ENCODE results near the gene C6orf89. TPM values are rescaled to one million over a fixed set of nuclear protein-coding genes. Genes with fewer than 3 reads are reported as not detected.

The C6orf89 gene
- total RNA-seq, 1 experiment from 2014 or later = 32.9 TPM

DNA sequence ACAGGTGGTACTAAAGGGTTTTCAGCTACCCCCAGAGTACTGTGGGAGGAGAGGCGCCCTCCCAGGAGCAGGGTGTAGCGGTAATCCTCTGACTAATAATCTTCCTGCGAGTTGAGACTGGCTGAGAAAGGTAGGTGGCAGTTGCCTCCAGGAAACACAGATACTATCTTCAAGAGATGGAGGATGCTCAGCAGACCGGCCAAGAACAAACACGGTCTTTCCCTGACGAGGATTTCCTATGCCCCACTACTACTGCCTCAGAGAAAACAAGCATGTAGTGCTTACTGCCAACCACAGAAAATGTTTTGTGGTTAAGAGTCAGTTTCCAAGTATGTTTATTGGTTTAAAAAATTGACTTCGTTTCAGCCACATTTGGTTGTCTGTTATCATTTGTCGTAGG, 26.8 kb downstream of the C6orf89 start:
- Histone ChIP-seq H3K27ac (ENCODE audit: low read depth, low read length) (no peak overlapping the region), H3K9me2 (ENCODE audit: insufficient read depth) (no peaks in the 10 kb centered on the region), H3K4me2 (ENCODE audit: low read length) (peak overlapping the region; percentile 44; the same call in 1 of the 2 replicates), H3K36me3 (ENCODE audit: control insufficient read depth in 1 of 2, insufficient read depth in 2 of 2, low read length in 2 of 2) (peaks cover 6% of the 10 kb centered on the region in 2 experiments; a peak in 3 of 4 replicates), H3K9me3 (ENCODE audit: control insufficient read depth in 1 of 2, insufficient read depth in 1 of 2, low read depth in 1 of 2, low read length in 2 of 2) (no peaks in the 10 kb centered on the region), H3K4me3 (replicated peaks in 1 of 2; ENCODE audit: low read depth in 1 of 2, low read length in 2 of 2) (no peak overlapping the region), H4K20me1 (ENCODE audit: insufficient read depth) (no peaks in the 10 kb centered on the region), H3K27me3 (ENCODE audit: insufficient read depth, low read length) (no peaks in the 10 kb centered on the region), H2AFZ (ENCODE audit: low read depth, low read length, poor library complexity, severe bottlenecking) (no peak overlapping the region), H3K9ac (ENCODE audit: low read length) (no peak overlapping the region), H3K79me2 (ENCODE audit: insufficient read depth, low read length) (no peaks in the 10 kb centered on the region), H3K4me1 (ENCODE audit: control insufficient read depth in 1 of 2, insufficient read depth in 2 of 2, low read length in 2 of 2) (peaks cover 24 to 47% of the 10 kb centered on the region in 2 experiments)
- ChIA-PET POLR2A (no interaction called here), CTCF (no interaction called here), RAD21 (ENCODE audit: low non-redundant PET in 1 of 2, low total read pairs in 2 of 2, uncharacterized antibody in 2 of 2, unreplicated experiment in 2 of 2) (no interaction called here)
- intact Hi-C loops (cut with micrococcal nuclease) = loop anchor here (10.0 kb wide), 1 partner anchor 292 kb away; no protein-coding TSS in a partner anchor
- ATAC-seq (peak; percentile 21; the same call in 1 of the 2 replicates), DNase-seq (ENCODE audit: low read depth, low spot score) (no peak)
- TF ChIP-seq POLR2A (IDR thresholded peaks at IDR 0.05; ENCODE audit: borderline replicate concordance, extremely low read depth, insufficient read depth, insufficient read length) (no peak), RAD21 (IDR thresholded peaks at IDR 0.05; ENCODE audit: low read depth) (peak; percentile 27; the same call in 1 of the 2 replicates)
- BruUV-seq (replicated peaks) = no TSS peak

DNA sequence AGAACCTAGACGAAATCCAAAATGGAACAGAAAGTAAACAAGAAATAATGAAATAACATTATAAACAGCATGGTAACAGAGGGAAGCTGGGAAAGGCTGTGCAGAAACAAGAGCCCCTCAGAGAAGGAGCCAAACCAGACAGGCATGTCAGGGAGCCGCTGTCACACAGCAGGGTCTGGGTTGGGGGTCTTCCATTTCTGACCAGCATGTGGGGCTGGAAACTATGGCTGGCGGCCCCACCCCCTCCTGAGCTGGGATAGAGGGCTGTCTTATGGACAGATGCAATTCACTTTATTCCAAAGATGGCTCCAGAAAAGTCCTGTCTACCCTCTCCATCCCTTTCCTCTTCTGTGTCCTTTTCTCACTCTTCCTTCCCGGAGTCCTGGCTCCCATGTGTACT, 27.3 kb downstream of the C6orf89 start:
- DNase-seq (ENCODE audit: low read depth, low spot score) = no peak
- no peaks in the 10 kb centered on the region for H3K9me2 ChIP-seq (ENCODE audit: insufficient read depth)
- H4K20me1 ChIP-seq (ENCODE audit: insufficient read depth) = no peaks in the 10 kb centered on the region
- BruUV-seq (replicated peaks) = no TSS peak
- intact Hi-C loops (cut with micrococcal nuclease) = loop anchor here (10.0 kb wide), 1 partner anchor 292 kb away; no protein-coding TSS in a partner anchor
- no peak for ATAC-seq
- no peak overlapping the region for H3K4me3 ChIP-seq (replicated peaks in 1 of 2; ENCODE audit: low read depth in 1 of 2, low read length in 2 of 2)
- no peaks in the 10 kb centered on the region for H3K27me3 ChIP-seq (ENCODE audit: insufficient read depth, low read length)
- TF ChIP-seq, protein P1, sequence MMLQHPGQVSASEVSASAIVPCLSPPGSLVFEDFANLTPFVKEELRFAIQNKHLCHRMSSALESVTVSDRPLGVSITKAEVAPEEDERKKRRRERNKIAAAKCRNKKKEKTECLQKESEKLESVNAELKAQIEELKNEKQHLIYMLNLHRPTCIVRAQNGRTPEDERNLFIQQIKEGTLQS (IDR thresholded peaks at IDR 0.05) = no peak
- TF ChIP-seq SRF (IDR thresholded peaks at IDR 0.05; ENCODE audit: low read depth) = no peak
- TF ChIP-seq ZFX (IDR thresholded peaks at IDR 0.05) = no peak
- TF ChIP-seq, protein P2, sequence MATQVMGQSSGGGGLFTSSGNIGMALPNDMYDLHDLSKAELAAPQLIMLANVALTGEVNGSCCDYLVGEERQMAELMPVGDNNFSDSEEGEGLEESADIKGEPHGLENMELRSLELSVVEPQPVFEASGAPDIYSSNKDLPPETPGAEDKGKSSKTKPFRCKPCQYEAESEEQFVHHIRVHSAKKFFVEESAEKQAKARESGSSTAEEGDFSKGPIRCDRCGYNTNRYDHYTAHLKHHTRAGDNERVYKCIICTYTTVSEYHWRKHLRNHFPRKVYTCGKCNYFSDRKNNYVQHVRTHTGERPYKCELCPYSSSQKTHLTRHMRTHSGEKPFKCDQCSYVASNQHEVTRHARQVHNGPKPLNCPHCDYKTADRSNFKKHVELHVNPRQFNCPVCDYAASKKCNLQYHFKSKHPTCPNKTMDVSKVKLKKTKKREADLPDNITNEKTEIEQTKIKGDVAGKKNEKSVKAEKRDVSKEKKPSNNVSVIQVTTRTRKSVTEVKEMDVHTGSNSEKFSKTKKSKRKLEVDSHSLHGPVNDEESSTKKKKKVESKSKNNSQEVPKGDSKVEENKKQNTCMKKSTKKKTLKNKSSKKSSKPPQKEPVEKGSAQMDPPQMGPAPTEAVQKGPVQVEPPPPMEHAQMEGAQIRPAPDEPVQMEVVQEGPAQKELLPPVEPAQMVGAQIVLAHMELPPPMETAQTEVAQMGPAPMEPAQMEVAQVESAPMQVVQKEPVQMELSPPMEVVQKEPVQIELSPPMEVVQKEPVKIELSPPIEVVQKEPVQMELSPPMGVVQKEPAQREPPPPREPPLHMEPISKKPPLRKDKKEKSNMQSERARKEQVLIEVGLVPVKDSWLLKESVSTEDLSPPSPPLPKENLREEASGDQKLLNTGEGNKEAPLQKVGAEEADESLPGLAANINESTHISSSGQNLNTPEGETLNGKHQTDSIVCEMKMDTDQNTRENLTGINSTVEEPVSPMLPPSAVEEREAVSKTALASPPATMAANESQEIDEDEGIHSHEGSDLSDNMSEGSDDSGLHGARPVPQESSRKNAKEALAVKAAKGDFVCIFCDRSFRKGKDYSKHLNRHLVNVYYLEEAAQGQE (IDR thresholded peaks at IDR 0.05; ENCODE audit: low read depth) = no peak
- TF ChIP-seq ELF1 (IDR thresholded peaks at IDR 0.05; ENCODE audit: borderline replicate concordance, low read depth) = no peak
- no peak for TF ChIP-seq JUND (IDR thresholded peaks at IDR 0.05)
- TF ChIP-seq POLR2A (IDR thresholded peaks at IDR 0.05; ENCODE audit: borderline replicate concordance, extremely low read depth, insufficient read depth, insufficient read length) = no peak
- TF ChIP-seq CBX3 (IDR thresholded peaks at IDR 0.05; ENCODE audit: low read depth) = no peak
- no peak for TF ChIP-seq ZNF274 (IDR thresholded peaks at IDR 0.05; ENCODE audit: low read depth, low read length)
- TF ChIP-seq, protein P3, sequence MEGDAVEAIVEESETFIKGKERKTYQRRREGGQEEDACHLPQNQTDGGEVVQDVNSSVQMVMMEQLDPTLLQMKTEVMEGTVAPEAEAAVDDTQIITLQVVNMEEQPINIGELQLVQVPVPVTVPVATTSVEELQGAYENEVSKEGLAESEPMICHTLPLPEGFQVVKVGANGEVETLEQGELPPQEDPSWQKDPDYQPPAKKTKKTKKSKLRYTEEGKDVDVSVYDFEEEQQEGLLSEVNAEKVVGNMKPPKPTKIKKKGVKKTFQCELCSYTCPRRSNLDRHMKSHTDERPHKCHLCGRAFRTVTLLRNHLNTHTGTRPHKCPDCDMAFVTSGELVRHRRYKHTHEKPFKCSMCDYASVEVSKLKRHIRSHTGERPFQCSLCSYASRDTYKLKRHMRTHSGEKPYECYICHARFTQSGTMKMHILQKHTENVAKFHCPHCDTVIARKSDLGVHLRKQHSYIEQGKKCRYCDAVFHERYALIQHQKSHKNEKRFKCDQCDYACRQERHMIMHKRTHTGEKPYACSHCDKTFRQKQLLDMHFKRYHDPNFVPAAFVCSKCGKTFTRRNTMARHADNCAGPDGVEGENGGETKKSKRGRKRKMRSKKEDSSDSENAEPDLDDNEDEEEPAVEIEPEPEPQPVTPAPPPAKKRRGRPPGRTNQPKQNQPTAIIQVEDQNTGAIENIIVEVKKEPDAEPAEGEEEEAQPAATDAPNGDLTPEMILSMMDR (IDR thresholded peaks at IDR 0.05 in 2 of 3, conservative IDR thresholded peaks at IDR 0.05 in 1 of 3; ENCODE audit: borderline replicate concordance in 1 of 3, insufficient read depth in 1 of 3, low read depth in 2 of 3, low read length in 2 of 3) = no peak
- no peak for TF ChIP-seq FOSL1 (IDR thresholded peaks at IDR 0.05; ENCODE audit: low read depth)
- ChIA-PET RAD21 (ENCODE audit: low non-redundant PET in 1 of 2, low total read pairs in 2 of 2, uncharacterized antibody in 2 of 2, unreplicated experiment in 2 of 2) (no interaction called here), POLR2A (no interaction called here), CTCF (interaction anchor here (1.7 kb wide), 1 partner anchor 105 kb away, joined by 9 read pairs; no protein-coding TSS in a partner anchor)
- H3K4me1 ChIP-seq (ENCODE audit: control insufficient read depth in 1 of 2, insufficient read depth in 2 of 2, low read length in 2 of 2) = peaks cover 24 to 47% of the 10 kb centered on the region in 2 experiments
- H3K9me3 ChIP-seq (ENCODE audit: control insufficient read depth in 1 of 2, insufficient read depth in 1 of 2, low read depth in 1 of 2, low read length in 2 of 2) = no peaks in the 10 kb centered on the region
- H3K4me2 ChIP-seq (ENCODE audit: low read length) = peak overlapping the region; percentile 44; the same call in 1 of the 2 replicates
- H3K36me3 ChIP-seq (ENCODE audit: control insufficient read depth in 1 of 2, insufficient read depth in 2 of 2, low read length in 2 of 2) = peaks cover 6 to 10% of the 10 kb centered on the region in 2 experiments; a peak in 3 of 4 replicates
- H3K79me2 ChIP-seq (ENCODE audit: insufficient read depth, low read length) = no peaks in the 10 kb centered on the region
- no peak overlapping the region for H3K9ac ChIP-seq (ENCODE audit: low read length)
- H3K27ac ChIP-seq (ENCODE audit: low read depth, low read length) = no peak overlapping the region
- H2AFZ ChIP-seq (ENCODE audit: low read depth, low read length, poor library complexity, severe bottlenecking) = no peak overlapping the region

All from HCT116 (cell line).